ENCODE results near the gene LARGE2. TPM values are rescaled to one million over a fixed set of nuclear protein-coding genes. Genes with fewer than 3 reads are reported as not detected.

LARGE2 gene
- total and polyA plus RNA-seq, 2 experiments from 2014 or later = 89.8 to 107 TPM

DNA sequence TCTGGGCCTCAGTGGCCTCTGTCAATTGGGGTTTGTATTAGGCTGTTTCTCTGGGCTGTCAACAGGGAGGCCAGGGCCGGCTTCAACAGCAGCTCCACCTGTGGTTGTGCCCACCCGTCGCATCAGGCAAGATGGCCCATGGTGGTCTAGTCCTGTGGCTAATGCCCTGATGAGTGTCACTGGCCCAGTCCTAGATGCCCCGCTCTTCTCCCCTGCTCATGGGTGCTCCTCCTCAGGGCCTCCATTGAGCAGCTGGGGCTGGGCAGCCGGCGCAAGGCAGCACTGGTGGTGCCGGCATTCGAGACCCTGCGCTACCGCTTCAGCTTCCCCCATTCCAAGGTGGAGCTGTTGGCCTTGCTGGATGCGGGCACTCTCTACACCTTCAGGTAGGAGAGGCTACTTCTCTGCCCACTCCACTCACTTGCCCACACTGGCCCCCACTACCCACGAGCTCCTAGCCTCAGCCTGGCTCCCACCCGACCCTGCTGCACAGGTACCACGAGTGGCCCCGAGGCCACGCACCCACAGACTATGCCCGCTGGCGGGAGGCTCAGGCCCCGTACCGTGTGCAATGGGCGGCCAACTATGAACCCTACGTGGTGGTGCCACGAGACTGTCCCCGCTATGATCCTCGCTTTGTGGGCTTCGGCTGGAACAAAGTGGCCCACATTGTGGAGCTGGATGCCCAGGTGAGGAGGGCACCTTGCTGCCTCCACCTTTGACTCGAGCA lies 5.4 kb downstream of the LARGE2 start (continued):
- TF ChIP-seq, protein P1, sequence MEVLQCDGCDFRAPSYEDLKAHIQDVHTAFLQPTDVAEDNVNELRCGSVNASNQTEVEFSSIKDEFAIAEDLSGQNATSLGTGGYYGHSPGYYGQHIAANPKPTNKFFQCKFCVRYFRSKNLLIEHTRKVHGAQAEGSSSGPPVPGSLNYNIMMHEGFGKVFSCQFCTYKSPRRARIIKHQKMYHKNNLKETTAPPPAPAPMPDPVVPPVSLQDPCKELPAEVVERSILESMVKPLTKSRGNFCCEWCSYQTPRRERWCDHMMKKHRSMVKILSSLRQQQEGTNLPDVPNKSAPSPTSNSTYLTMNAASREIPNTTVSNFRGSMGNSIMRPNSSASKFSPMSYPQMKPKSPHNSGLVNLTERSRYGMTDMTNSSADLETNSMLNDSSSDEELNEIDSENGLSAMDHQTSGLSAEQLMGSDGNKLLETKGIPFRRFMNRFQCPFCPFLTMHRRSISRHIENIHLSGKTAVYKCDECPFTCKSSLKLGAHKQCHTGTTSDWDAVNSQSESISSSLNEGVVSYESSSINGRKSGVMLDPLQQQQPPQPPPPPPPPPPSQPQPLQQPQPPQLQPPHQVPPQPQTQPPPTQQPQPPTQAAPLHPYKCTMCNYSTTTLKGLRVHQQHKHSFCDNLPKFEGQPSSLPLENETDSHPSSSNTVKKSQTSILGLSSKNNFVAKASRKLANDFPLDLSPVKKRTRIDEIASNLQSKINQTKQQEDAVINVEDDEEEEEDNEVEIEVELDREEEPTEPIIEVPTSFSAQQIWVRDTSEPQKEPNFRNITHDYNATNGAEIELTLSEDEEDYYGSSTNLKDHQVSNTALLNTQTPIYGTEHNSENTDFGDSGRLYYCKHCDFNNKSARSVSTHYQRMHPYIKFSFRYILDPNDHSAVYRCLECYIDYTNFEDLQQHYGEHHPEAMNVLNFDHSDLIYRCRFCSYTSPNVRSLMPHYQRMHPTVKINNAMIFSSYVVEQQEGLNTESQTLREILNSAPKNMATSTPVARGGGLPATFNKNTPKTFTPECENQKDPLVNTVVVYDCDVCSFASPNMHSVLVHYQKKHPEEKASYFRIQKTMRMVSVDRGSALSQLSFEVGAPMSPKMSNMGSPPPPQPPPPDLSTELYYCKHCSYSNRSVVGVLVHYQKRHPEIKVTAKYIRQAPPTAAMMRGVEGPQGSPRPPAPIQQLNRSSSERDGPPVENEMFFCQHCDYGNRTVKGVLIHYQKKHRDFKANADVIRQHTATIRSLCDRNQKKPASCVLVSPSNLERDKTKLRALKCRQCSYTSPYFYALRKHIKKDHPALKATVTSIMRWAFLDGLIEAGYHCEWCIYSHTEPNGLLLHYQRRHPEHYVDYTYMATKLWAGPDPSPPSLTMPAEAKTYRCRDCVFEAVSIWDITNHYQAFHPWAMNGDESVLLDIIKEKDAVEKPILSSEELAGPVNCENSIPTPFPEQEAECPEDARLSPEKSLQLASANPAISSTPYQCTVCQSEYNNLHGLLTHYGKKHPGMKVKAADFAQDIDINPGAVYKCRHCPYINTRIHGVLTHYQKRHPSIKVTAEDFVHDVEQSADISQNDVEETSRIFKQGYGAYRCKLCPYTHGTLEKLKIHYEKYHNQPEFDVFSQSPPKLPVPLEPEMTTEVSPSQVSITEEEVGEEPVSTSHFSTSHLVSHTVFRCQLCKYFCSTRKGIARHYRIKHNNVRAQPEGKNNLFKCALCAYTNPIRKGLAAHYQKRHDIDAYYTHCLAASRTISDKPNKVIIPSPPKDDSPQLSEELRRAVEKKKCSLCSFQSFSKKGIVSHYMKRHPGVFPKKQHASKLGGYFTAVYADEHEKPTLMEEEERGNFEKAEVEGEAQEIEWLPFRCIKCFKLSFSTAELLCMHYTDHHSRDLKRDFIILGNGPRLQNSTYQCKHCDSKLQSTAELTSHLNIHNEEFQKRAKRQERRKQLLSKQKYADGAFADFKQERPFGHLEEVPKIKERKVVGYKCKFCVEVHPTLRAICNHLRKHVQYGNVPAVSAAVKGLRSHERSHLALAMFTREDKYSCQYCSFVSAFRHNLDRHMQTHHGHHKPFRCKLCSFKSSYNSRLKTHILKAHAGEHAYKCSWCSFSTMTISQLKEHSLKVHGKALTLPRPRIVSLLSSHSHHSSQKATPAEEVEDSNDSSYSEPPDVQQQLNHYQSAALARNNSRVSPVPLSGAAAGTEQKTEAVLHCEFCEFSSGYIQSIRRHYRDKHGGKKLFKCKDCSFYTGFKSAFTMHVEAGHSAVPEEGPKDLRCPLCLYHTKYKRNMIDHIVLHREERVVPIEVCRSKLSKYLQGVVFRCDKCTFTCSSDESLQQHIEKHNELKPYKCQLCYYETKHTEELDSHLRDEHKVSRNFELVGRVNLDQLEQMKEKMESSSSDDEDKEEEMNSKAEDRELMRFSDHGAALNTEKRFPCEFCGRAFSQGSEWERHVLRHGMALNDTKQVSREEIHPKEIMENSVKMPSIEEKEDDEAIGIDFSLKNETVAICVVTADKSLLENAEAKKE (CRISPR knock-in tag; IDR thresholded peaks at IDR 0.05) = no peak

DNA sequence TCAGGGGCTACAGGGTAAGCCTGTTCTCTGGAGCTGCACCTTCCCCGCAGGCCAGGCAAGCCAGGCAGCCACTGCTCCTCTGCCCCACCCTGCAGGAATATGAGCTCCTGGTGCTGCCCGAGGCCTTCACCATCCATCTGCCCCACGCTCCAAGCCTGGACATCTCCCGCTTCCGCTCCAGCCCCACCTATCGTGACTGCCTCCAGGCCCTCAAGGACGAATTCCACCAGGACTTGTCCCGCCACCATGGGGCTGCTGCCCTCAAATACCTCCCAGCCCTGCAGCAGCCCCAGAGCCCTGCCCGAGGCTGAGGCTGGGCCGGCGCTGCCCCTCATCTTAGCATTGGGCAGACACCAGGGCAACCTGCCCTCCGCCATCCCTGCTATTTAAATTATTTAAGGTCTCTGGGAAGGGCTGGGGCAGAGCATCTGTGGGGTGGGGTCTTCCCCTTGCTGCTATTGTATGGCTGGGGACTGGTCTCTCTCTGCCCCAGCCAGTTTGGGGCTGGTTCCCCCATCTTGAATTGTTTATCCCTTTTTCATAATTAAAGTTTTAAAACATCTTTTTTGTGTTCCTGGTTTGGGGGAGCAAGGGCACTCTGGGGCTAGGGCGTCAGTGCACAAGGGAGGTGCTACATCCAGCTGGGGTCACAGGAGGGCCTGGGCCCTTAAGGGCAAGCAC lies 6.2 kb downstream of the LARGE2 start:
- ATAC-seq (no peak; the same call in 2 of the 3 replicates), DNase-seq (ENCODE audit: low spot score) (no peak)
- H3K36me3 ChIP-seq (ENCODE audit: insufficient read depth) = peaks cover 4% of the 10 kb centered on the region; the same call in 1 of the 2 replicates
- no peaks in the 10 kb centered on the region; the same call in 2 of the 3 replicates for H3K9me3 Mint-ChIP-seq
- H2AFZ ChIP-seq = no peak overlapping the region
- H3F3A ChIP-seq (replicated peaks; ENCODE audit: low read depth) = 0 out of 2 replicates have a peak, but pooled peaks cover 4% of the 10 kb centered on the region
- peaks cover 10% of the 10 kb centered on the region for H4K20me1 ChIP-seq (replicated peaks; ENCODE audit: insufficient read depth)
- H3K36me3 Mint-ChIP-seq (ENCODE audit: low read depth) = peaks cover 58% of the 10 kb centered on the region
- H3K27ac ChIP-seq (ENCODE audit: low read depth) = no peak overlapping the region
- H3K9me2 ChIP-seq (ENCODE audit: insufficient read depth) = no peaks in the 10 kb centered on the region
- TF ChIP-seq STAT1 (IDR thresholded peaks at IDR 0.05; ENCODE audit: unreplicated experiment) (no peak), NANOG (IDR thresholded peaks at IDR 0.05; ENCODE audit: borderline replicate concordance) (no peak), ZNF331 (CRISPR knock-in tag; IDR thresholded peaks at IDR 0.05; ENCODE audit: low read depth) (no peak)
- TF ChIP-seq, protein P1 (CRISPR knock-in tag; IDR thresholded peaks at IDR 0.05) = no peak
- TF ChIP-seq, protein P2, sequence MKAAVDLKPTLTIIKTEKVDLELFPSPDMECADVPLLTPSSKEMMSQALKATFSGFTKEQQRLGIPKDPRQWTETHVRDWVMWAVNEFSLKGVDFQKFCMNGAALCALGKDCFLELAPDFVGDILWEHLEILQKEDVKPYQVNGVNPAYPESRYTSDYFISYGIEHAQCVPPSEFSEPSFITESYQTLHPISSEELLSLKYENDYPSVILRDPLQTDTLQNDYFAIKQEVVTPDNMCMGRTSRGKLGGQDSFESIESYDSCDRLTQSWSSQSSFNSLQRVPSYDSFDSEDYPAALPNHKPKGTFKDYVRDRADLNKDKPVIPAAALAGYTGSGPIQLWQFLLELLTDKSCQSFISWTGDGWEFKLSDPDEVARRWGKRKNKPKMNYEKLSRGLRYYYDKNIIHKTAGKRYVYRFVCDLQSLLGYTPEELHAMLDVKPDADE (IDR thresholded peaks at IDR 0.05) = no peak
- peaks cover 17% of the 10 kb centered on the region for H3K4me1 Mint-ChIP-seq
- no peak overlapping the region for H3K4me3 ChIP-seq
- H3K79me2 ChIP-seq (replicated peaks; ENCODE audit: insufficient read depth) = peaks cover 12% of the 10 kb centered on the region
- peaks cover 5% of the 10 kb centered on the region for H3K4me1 ChIP-seq (ENCODE audit: insufficient read depth)
- H3K27me3 ChIP-seq (ENCODE audit: insufficient read depth) = no peaks in the 10 kb centered on the region
- no peak overlapping the region for H3K27ac Mint-ChIP-seq
- no peak overlapping the region for H3K4me2 ChIP-seq
- H3K27me3 Mint-ChIP-seq (ENCODE audit: insufficient read depth, low read depth, poor library complexity) = peaks cover 13% of the 10 kb centered on the region
- H3K4me3 Mint-ChIP-seq = no peak overlapping the region; the same call in 2 of the 3 replicates
